Measurements from ENCODE around the gene ZNF19. TPM values are rescaled to one million over a fixed set of nuclear protein-coding genes. Genes with fewer than 3 reads are reported as not detected.

The ZNF19 gene
- total and polyA plus RNA-seq, 2 of the 8 experiments (the other 6 are each of a cell fraction or from before 2014, with no cell fraction given): 1.5 to 3.5 TPM

GRCh38 chr16:71491054-71491453 lies 1.9 kb upstream of the ZNF19 start (continued):
- TF ChIP-seq, protein P1, sequence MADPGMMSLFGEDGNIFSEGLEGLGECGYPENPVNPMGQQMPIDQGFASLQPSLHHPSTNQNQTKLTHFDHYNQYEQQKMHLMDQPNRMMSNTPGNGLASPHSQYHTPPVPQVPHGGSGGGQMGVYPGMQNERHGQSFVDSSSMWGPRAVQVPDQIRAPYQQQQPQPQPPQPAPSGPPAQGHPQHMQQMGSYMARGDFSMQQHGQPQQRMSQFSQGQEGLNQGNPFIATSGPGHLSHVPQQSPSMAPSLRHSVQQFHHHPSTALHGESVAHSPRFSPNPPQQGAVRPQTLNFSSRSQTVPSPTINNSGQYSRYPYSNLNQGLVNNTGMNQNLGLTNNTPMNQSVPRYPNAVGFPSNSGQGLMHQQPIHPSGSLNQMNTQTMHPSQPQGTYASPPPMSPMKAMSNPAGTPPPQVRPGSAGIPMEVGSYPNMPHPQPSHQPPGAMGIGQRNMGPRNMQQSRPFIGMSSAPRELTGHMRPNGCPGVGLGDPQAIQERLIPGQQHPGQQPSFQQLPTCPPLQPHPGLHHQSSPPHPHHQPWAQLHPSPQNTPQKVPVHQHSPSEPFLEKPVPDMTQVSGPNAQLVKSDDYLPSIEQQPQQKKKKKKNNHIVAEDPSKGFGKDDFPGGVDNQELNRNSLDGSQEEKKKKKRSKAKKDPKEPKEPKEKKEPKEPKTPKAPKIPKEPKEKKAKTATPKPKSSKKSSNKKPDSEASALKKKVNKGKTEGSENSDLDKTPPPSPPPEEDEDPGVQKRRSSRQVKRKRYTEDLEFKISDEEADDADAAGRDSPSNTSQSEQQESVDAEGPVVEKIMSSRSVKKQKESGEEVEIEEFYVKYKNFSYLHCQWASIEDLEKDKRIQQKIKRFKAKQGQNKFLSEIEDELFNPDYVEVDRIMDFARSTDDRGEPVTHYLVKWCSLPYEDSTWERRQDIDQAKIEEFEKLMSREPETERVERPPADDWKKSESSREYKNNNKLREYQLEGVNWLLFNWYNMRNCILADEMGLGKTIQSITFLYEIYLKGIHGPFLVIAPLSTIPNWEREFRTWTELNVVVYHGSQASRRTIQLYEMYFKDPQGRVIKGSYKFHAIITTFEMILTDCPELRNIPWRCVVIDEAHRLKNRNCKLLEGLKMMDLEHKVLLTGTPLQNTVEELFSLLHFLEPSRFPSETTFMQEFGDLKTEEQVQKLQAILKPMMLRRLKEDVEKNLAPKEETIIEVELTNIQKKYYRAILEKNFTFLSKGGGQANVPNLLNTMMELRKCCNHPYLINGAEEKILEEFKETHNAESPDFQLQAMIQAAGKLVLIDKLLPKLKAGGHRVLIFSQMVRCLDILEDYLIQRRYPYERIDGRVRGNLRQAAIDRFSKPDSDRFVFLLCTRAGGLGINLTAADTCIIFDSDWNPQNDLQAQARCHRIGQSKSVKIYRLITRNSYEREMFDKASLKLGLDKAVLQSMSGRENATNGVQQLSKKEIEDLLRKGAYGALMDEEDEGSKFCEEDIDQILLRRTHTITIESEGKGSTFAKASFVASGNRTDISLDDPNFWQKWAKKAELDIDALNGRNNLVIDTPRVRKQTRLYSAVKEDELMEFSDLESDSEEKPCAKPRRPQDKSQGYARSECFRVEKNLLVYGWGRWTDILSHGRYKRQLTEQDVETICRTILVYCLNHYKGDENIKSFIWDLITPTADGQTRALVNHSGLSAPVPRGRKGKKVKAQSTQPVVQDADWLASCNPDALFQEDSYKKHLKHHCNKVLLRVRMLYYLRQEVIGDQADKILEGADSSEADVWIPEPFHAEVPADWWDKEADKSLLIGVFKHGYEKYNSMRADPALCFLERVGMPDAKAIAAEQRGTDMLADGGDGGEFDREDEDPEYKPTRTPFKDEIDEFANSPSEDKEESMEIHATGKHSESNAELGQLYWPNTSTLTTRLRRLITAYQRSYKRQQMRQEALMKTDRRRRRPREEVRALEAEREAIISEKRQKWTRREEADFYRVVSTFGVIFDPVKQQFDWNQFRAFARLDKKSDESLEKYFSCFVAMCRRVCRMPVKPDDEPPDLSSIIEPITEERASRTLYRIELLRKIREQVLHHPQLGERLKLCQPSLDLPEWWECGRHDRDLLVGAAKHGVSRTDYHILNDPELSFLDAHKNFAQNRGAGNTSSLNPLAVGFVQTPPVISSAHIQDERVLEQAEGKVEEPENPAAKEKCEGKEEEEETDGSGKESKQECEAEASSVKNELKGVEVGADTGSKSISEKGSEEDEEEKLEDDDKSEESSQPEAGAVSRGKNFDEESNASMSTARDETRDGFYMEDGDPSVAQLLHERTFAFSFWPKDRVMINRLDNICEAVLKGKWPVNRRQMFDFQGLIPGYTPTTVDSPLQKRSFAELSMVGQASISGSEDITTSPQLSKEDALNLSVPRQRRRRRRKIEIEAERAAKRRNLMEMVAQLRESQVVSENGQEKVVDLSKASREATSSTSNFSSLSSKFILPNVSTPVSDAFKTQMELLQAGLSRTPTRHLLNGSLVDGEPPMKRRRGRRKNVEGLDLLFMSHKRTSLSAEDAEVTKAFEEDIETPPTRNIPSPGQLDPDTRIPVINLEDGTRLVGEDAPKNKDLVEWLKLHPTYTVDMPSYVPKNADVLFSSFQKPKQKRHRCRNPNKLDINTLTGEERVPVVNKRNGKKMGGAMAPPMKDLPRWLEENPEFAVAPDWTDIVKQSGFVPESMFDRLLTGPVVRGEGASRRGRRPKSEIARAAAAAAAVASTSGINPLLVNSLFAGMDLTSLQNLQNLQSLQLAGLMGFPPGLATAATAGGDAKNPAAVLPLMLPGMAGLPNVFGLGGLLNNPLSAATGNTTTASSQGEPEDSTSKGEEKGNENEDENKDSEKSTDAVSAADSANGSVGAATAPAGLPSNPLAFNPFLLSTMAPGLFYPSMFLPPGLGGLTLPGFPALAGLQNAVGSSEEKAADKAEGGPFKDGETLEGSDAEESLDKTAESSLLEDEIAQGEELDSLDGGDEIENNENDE (IDR thresholded peaks at IDR 0.05; ENCODE audit: insufficient replicate concordance, low read length): no peak
- TF ChIP-seq PHF8 (conservative IDR thresholded peaks at IDR 0.05; ENCODE audit: low read depth, low read length) (no peak), TBP (IDR thresholded peaks at IDR 0.05; ENCODE audit: low read depth, low read length) (no peak), TCF12 (IDR thresholded peaks at IDR 0.05; ENCODE audit: low read depth, low read length) (no peak), SRF (IDR thresholded peaks at IDR 0.05; ENCODE audit: low read depth, low read length) (no peak), ASH2L (IDR thresholded peaks at IDR 0.05; ENCODE audit: low read length) (no peak)

Data from H1 (cell line).